ENCODE measurements around the gene METTL5.
"Not testable (repeated sequence)": the region's sequence is repeated elsewhere in the genome, so short reads cannot be mapped to it uniquely, and the experiment has no call there.

METTL5 gene

DNA sequence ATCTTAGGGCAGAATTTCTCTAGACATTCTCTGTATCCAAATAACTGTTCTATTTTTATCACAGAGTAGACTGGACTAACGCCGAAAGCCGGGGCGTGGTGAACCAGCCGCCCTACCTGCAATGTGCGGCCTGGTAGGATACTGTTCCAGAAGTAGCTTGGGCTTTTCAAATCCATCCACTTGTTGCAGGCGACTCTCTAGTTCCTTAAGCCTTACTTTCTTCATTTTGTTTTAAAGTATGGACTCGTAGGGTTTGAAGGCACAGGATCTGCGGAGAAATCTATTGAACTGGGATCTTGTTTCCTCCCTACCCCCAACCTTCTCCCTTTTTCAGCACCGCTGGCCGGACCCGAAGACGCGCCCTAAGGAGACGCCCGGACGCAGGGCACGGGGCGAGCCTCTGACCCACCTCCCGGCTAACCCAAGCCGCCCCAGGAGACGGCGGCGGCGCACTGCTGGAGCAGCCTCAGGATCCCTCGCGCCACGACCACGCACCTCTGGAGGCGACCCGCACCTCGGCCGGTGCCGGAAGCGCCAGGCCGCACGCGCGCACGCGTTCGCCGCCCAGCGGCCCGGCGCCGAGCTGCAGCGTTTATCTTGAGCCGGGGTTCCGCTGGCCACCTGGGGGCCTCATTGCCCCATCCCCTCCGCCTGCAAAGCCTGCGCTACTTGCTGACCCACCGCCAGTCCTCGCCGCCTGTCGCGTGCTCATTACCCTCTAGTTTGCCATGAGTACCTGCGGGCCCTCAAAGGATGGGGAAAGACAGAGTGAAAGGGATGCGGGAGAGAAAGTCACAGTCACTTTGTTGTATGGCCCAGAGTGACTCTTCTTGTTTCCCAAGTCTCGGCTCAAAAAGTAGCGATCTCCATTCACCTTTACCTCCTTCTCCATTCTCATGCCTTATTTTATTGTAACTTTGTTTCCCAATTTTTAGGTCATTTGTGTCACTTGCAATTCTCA lies at the start of gene METTL5:
METTL5 (minus strand) TSS at position 533 of the 961 bp plus-strand sequence; CDS start at position 225, 308 bp downstream.
- DNase-seq (ENCODE audit: low read depth) = no peak

DNA sequence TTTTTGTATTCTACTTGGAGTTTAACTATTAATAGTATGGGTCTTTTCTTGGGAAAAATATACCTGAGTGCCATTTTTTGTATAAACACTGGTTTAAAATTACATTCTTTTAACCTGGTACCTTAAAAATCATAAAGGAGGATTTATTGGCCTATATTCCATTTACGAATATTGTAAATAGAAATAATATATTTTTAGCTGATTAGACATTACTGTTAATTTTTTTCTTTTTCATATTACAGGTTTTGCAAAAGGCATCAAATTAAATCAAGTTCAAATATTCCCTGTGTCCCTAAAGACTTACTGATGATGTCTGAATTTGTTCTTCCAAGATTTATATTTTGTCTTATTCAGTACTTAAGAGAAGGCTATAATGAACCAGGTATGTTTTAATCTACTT lies 47.3 kb upstream of the METTL5 start:
- no peak for DNase-seq (ENCODE audit: low read depth)

DNA sequence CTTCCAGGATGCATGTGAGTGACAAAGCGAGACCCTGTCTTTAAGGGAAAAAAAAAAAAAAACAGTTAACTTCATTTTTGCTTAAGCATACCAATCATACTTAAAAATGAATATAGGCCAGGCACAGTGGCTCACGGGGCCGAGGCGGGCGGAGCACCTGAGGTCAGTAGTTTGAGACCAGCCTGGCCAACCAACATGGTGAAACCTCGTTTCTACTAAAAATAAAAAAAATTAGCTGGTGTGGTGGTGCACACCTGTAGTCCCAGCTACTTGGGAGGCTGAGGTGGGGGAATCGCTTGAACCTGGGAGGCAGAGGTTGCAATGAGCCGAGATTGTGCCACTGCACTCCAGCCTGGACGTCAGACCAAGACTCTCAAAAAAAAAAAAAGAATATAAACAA lies 46.7 kb upstream of the METTL5 start:
- DNase-seq (ENCODE audit: low read depth) = not testable (repeated sequence)

DNA sequence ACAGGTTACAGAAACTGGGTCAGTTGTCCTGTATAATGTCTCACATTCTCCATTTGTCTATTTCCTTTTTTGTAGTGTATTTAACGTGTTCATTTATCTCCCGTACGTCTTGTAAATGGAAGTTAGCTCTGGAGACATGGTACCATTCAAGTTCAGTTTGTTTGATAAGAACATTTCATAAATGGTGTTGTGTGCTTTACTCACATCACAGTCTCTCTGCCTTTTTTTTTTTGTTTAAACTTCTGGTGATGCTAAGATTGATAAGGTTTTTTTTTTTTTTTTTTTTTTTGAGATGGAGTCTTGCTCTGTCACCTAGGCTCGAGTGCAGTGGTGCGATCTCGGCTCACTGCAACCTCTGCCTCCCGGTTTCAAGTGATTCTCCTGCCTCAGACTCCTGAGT lies 44.2 kb upstream of the METTL5 start:
- no peak for DNase-seq (ENCODE audit: low read depth)

DNA sequence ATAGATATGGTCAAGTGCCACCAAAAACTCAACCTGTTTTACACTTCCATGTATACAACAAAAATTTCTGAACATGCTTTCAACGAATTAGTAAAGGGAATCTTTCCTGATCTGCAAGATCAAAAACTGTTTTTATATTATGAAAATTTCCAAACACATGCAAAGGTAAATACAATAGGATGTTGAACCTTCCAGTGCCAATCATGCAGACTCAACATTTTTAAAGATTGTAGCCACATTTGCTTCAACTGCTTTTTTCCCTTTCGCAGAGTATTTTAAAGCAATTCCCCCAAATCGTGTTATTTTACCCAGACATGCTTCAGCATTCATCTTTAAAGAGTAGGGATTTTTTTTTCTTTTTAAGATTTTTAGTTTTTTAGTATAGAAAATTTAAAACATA lies 42.9 kb upstream of the METTL5 start:
- DNase-seq (ENCODE audit: low read depth) = no peak

DNA sequence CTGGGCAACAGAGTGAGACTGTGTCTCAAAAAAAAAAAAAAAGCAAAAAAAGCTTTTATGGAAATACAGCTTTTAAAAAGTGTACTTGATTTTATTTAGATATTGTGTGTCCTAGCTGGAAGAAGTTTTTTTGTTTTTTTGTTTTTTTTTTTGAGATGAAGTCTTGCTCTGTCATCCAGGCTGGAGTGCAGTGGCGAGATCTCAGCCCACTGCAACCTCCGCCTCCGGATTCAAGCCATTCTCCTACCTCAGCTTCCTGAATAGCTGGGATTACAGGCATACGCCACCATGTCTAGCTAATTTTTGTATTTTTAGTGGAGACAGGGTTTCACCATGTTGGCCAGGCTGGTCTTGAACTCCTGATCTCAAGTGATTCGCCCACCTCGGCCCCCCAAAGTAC lies 41.5 kb upstream of the METTL5 start:
- DNase-seq (ENCODE audit: low read depth) = not testable (repeated sequence)

DNA sequence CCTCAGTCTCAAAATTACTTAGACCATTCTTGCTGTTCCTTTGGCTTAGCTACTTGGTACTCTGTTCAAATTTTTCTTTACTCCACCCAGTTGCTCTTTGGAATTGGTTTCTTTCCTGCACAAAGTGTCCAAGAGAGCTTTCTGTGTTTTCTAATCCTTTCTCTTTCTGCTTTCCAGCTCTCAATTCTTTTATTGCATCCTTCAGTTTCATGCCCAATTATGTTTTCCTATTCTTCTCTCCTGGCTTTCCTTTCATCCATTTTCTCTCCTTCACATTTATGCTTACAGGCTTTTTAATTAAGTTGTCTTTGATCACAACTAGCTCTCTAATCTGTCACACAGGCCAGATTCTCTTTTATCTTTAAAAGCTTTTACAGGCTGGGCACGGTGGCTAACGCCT lies 40.8 kb upstream of the METTL5 start:
- no peak for DNase-seq (ENCODE audit: low read depth)

DNA sequence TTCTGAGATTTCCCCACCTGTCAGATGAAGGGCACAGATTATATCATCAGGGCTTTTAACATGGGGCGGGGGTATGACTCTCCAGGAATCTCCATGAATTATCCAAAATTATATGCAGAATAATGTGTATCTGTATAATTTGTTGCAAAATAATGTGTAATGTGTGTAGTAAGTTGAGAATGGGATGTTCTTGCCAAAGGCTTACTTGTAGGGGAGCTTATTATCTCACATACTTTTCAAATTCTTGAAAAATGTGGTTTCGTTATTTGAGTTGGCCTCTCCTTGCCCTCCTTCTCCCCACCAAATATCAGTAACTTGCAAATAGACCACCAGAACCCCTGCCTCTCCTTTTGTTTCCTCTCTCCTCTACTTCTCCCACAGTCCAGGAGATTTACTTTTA lies 38.1 kb upstream of the METTL5 start:
- no peak for DNase-seq (ENCODE audit: low read depth)

DNA sequence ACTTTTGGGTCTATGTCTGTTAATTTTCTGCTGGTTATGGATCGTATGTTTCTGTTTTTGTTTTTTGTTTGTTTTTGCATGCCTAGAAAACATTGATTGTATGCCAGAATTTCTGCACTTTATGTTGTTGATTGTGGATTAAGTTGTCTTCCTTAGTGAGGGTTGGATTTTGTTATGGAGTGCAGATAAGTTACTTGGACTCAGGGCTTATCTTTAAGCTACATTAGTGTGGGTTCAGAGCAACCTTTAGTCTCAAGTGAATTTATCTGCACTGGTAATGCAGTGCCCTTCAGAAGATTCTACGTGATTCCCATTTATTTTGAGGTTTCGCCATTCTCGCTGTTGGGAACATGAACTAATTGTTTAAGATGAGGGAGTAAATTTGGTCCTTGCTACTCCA lies 35.4 kb upstream of the METTL5 start:
- DNase-seq (ENCODE audit: low read depth) = no peak

DNA sequence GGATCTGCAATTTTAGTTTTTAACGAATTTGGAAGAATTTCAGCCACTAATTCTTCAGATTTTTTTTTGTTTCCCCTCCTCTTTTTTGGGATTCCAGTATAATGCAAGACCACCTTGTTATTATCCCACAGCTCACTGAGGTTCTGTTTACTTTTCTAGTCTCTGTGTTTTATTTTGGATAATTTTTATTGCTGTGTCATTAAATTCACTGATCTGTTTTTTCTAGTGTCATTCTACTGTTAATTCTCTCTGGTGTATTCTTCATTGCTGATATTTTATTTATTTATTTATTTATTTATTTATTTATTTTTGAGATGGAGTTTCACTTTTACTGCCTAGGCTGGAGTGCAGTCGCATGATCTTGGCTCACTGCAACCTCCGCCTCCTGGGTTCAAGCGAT lies 34.7 kb upstream of the METTL5 start:
- DNase-seq (ENCODE audit: low read depth) = no peak

DNA sequence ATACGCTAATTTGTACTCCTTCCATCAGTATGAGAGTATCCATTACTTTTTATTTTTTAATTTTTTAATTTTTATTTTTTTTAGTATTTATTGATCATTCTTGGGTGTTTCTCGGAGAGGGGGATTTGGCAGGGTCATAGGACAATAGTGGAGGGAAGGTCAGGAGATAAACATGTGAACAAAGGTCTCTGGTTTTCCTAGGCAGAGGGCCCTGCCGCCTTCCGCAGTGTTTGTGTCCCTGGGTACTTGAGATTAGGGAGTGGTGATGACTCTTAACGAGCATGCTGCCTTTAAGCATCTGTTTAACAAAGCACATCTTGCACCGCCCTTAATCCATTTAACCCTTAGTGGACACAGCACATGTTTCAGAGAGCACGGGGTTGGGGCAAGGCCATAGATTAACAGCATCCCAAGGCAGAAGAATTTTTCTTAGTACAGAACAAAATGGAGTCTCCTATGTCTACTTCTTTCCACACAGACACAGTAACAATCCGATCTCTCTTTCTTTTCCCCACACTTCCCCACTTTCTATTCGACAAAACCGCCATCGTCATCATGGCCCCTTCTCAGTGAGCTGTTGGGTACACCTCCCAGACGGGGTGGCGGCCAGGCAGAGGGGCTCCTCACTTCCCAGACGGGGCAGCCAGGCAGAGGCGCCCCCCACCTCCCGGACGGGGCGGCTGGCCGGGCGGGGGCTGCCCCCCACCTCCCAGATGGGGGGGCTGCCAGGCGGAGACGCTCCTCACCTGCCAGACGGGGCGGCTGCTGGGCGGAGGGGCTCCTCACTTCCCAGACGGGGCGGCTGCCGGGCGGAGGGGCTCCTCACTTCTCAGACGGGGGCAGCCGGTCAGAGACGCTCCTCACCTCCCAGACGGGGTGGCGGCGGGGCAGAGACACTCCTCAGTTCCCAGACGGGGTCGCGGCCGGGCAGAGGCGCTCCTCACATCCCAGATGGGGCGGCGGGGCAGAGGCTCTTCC lies 30.9 kb upstream of the METTL5 start:
- DNase-seq (ENCODE audit: low read depth) = not testable (repeated sequence)

DNA sequence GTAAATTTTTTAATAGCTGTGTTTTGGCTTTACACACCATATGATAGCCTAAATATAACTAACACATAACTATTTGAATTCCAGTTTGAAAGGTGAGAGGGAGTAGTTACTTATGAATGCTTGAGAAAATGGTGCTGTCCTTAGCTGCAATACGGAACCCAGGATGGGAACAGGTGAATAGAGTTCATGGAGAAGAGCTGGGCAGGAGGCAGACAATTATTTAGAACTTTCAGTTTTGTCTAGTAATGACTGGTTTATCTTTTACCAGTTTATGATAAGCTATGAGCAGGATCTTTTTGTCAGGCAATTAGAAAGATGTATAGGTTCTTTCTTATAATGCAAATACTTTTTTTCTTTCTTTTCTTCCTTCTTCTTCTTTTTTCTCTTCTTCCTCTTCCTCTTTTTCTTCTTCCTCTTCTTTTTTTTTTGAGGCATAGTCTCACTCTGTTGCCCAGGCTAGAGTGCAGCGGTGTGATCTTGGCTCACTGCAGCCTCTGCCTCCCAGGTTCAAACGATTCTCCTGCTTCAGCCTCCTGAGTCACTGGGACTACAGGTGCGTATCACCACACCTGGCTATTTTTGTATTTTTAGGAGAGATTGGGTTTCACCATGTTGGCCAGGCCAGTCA lies 28.4 kb upstream of the METTL5 start:
- DNase-seq (ENCODE audit: low read depth) = no peak

DNA sequence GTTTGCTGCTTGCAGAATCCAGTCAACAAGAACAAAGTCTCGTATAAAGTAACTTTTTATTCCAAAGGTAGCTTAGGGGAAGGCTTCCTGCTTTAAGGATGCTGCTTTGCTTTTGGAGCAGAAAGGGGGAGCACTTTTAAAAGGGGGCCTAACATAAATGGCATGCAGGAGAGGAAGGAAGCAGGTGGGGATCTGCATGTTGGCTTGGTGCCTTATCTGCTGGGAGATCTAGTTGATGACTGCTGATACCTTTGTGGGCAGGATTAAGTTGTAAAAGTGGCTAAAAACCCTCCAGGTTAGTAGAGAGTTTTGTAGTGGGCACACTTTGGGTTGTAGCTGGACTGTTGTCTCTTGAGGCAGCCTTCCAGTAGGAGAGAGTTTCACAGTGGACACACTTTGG lies 25.0 kb upstream of the METTL5 start:
- DNase-seq (ENCODE audit: low read depth) = no peak

DNA sequence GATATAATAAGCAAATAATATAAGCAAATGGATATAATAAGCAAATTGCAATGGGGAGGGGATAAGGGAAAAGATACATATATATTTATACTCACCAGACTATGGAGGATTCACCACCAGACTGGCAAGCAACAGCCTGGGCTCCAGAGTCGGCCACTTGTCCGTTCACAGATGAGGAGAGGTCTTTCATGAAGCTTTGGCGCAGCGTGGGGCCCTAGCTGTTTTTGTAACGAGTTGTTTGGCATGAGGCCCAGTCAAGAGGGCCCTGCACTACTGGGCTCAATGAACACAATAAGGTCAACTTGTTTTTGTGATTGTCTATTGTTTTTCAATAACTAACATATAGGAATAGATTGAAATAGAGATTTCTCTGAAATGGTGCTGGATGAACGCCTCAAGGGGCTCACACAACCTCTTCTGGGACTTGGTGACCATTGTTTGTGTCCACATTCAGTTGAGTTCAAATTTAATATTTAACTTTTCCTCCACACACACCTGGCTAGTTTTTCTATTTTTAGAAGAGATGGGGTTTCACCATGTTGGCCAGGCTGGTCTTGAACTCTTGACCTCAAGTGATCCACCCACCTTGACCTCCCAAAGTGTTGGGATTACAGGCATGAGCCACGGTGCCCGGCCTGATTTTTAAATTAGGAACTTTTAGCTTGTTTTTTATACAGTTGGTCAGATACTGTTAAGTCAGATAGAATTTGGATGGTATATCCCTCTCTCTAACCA lies 24.4 kb upstream of the METTL5 start:
- DNase-seq (ENCODE audit: low read depth) = not testable (repeated sequence)

DNA sequence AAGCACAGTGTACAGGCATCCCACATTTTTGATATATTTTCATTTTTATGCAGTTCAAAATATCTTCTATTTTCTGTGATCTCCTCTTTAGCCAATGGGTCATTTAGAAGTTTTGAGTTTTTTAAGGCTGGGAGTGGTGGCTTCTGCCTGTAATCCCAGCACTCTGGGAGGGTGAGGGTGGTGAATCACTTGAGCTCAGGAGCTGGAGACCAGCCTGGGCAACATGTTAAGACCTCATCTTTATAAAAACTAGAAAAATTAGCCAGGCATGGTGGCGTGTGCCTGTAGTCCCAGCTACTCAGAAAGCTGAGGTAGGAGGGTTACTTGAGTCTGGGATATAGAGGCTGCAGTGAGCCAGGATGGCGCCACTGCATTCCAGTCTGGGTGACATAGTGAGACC lies 20.3 kb upstream of the METTL5 start:
- no peak for DNase-seq (ENCODE audit: low read depth)

DNA sequence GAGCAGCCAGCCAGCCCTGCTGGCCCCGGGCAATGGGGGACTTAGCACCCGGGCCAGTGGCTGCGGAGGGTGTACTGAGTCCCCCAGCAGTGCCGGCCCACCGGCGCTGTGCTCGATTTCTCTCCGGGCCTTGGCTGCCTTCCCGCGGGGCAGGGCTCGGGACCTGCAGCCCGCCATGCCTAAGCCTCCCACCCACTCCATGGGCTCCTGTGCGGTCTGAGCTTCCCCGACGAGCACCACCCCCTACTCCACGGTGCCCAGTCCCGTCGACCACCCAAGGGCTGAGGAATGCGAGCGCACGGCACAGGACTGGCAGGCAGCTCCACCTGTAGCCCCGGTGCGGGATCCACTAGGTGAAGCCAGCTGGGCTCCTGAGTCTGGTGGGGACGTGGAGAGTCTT lies 16.9 kb upstream of the METTL5 start:
- not testable (repeated sequence) for DNase-seq (ENCODE audit: low read depth)

DNA sequence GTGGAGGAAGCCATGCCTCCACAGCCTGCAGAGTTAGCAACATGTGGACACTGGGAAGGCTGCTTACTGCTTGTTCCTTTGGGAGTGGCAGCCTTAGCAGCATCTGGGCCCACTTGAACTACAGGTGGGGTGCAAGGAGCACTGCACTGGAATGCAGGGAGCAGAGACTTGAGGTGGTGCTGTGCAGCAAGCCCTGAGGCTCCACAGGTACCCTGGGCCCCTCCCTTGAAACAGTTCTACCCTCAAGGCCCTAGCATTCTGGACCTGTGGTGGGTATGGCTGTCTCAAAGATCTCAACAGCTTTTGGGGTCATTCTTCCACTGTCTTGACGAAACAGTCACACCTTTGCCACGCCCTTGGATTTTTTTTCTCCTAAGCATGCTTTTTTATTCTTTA lies 16.0 kb upstream of the METTL5 start:
- DNase-seq (ENCODE audit: low read depth) = no peak

DNA sequence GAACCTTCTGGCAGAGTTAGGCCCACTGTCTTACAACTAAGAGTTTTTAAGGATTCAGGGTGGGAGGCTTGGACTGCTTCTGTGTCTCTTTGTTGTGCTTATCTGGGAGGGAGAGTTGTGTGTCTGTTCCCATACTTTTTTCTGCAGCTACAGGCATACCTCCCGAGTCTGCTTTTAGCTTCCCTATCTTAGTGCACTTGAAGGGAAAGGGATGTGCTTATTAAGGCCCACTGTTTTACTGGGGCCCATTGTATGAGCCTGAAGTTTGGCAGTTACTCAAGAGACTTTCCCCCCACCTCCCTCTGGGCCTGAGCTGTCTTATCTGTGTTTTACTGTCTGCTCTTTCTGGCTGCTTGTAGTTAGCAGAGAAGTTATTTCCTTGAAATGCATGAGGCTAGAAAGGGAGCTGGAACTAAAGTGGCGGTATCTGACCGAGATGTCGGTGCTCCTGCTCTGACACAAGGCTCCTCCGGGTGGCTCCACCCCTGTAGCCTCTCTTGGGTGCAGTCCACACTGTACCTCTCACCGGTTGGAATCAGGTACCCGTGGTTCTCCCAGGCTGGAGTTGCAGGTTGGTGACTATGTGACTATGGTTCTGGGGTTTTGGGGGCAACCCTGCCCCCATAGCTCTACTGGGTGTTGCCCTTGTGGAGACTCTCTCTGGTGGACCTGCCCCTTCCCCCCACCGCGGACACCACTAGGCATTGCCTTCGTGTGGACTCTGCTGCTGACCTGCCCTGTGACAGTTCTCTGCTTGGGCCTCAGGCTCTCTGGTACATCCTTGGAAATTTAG lies 15.4 kb upstream of the METTL5 start:
- DNase-seq (ENCODE audit: low read depth) = no peak

DNA sequence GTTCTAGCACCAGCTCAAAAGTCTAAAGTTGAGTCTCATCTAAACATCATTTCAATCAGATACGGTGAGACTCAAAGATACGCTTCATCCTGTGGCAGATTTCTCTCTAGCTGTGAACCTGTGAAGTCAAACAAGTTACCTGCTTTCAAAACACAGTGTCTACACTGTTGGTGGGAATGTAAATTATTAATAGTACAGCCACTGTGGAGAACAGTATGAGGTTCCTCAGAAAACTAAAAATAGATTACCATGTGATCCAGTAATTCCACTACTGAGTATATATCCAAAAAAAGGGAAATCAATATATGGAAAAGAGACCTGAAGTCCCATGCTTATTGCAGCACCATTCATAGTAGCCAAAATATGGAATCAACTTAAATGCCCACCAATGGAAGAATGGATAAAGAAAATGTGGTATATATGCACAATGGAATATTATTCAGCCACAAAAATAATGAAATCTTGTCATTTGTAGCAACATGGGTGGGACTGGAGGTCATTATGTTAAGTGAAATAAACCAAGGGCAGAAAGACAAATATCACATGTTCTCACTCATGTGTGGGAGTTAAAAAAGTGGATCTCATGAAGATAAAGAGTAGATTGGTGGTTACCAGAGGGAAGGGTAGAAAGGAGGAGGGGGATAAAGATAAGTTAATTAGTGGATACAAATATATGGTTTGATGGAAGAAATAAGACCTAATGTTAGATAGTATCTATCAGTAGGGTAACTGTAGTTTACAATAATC lies 14.2 kb upstream of the METTL5 start:
- no peak for DNase-seq (ENCODE audit: low read depth)

DNA sequence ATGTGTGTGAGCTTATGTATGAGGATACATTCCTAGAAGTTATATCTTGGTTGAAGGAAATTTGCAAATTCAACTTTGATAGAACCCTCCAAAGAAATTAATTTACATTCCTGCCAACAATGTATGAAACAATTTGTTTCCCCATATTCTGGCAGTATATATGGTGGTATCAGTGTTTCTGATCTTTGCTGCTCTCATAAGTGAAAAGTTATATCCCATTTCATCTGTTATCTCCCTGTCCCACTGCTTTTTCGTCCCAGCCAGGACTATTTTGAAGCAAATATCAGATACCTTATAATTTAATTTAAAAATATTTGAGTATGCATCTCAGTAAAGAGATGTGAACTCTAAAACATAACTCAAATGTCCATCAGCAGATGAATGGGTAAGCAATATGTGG lies 9.7 kb upstream of the METTL5 start:
- no peak for DNase-seq (ENCODE audit: low read depth)

Measured in GM04503 (cell line).